WTC11 (cell line): Measurements from ENCODE around the gene KCMF1.

ENCODE experiments used
- CDX4 ChIP-seq: fragments of 250-450 bp; sonication (Bioruptor Pico); IDR thresholded peaks from 2 replicates; pipeline ENCODE4 v1.9.0; 2021; ENCODE audit warnings: moderate library complexity, mild to moderate bottlenecking, inconsistent platforms, borderline replicate concordance
- CTCF ChIP-seq: fragments of 200-600 bp; IDR thresholded peaks from 2 replicates; pipeline ENCODE4 v1.8.0; 2022; ENCODE audit warnings: antibody characterized with exemption
- E2F1 ChIP-seq: sonication (generic); formaldehyde crosslinking; IDR thresholded peaks from 2 replicates; pipeline ENCODE4 v1.8.0; 2022; ENCODE audit warnings: mild to moderate bottlenecking, missing genetic modification reagents
- MAX ChIP-seq: sonication (generic); formaldehyde crosslinking; IDR thresholded peaks from 2 replicates; pipeline ENCODE4 v1.8.0; 2022; ENCODE audit warnings: mild to moderate bottlenecking, missing genetic modification reagents

GRCh38 chr2:84991404-84992160 lies 20.6 kb downstream of the KCMF1 start:
- TF ChIP-seq CDX4 (CRISPR knock-in tag) = no peak
- no peak for TF ChIP-seq CTCF
- no peak for TF ChIP-seq MAX (CRISPR knock-in tag)
- no peak for TF ChIP-seq E2F1 (CRISPR knock-in tag)
